Measurements from ENCODE around the gene ZBTB11. TPM values are rescaled to one million over a fixed set of nuclear protein-coding genes. Genes with fewer than 3 reads are reported as not detected.

ZBTB11 gene
- total RNA-seq = 16.9 and 18.3 TPM in 2 replicates

GRCh38 chr3:101676765-101677435 is at the start of gene ZBTB11:
Gene ZBTB11, minus strand, starts transcription at chr3:101677132. Its CDS starts 218 bp downstream, at chr3:101676914.
- Histone ChIP-seq H3K27me3 (ENCODE audit: control insufficient read depth, insufficient read depth, low read length) (no peaks in the 10 kb centered on the region), H3K4me3 (ENCODE audit: low read depth, low read length) (peak within 1 kb of the TSS; percentile 96), H3K36me3 (ENCODE audit: control insufficient read depth, insufficient read depth, low read length) (peaks cover 1% of the 10 kb centered on the region)
- peak; percentile 75 for TF ChIP-seq CTCF (IDR thresholded peaks at IDR 0.05; ENCODE audit: insufficient read depth, low read length, poor library complexity, severe bottlenecking)
- peak; percentile 99 for DNase-seq (ENCODE audit: low read depth)

GRCh38 chr3:101725890-101726275 is 49.0 kb upstream of the ZBTB11 start:
- no peak for TF ChIP-seq CTCF (IDR thresholded peaks at IDR 0.05; ENCODE audit: insufficient read depth, low read length, poor library complexity, severe bottlenecking)
- H3K27me3 ChIP-seq (ENCODE audit: control insufficient read depth, insufficient read depth, low read length) = no peaks in the 10 kb centered on the region
- H3K36me3 ChIP-seq (ENCODE audit: control insufficient read depth, insufficient read depth, low read length) = no peaks in the 10 kb centered on the region
- no peak for DNase-seq (ENCODE audit: low read depth)
- H3K4me3 ChIP-seq (ENCODE audit: low read depth, low read length) = peak overlapping the region; percentile 91

GRCh38 chr3:101725194-101725889 is 48.4 kb upstream of the ZBTB11 start:
- Histone ChIP-seq H3K27me3 (ENCODE audit: control insufficient read depth, insufficient read depth, low read length) (no peaks in the 10 kb centered on the region), H3K36me3 (ENCODE audit: control insufficient read depth, insufficient read depth, low read length) (no peaks in the 10 kb centered on the region), H3K4me3 (ENCODE audit: low read depth, low read length) (peak overlapping the region; percentile 91)
- no peak for DNase-seq (ENCODE audit: low read depth)
- TF ChIP-seq CTCF (IDR thresholded peaks at IDR 0.05; ENCODE audit: insufficient read depth, low read length, poor library complexity, severe bottlenecking) = no peak

GRCh38 chr3:101724329-101725193 is 47.6 kb upstream of the ZBTB11 start, which contains the start of gene CEP97:
Gene CEP97, plus strand, starts transcription at chr3:101724614. Its CDS starts 63 bp downstream, at chr3:101724677.
- DNase-seq (ENCODE audit: low read depth) = peak; percentile 79
- TF ChIP-seq CTCF (IDR thresholded peaks at IDR 0.05; ENCODE audit: insufficient read depth, low read length, poor library complexity, severe bottlenecking) = no peak
- Histone ChIP-seq H3K36me3 (ENCODE audit: control insufficient read depth, insufficient read depth, low read length) (no peaks in the 10 kb centered on the region), H3K27me3 (ENCODE audit: control insufficient read depth, insufficient read depth, low read length) (no peaks in the 10 kb centered on the region), H3K4me3 (ENCODE audit: low read depth, low read length) (peak within 1 kb of the TSS; percentile 91)

GRCh38 chr3:101722394-101723173 is 45.7 kb upstream of the ZBTB11 start:
- Histone ChIP-seq H3K4me3 (ENCODE audit: low read depth, low read length) (no peak overlapping the region), H3K36me3 (ENCODE audit: control insufficient read depth, insufficient read depth, low read length) (no peaks in the 10 kb centered on the region), H3K27me3 (ENCODE audit: control insufficient read depth, insufficient read depth, low read length) (no peaks in the 10 kb centered on the region)
- DNase-seq (ENCODE audit: low read depth) = no peak
- no peak for TF ChIP-seq CTCF (IDR thresholded peaks at IDR 0.05; ENCODE audit: insufficient read depth, low read length, poor library complexity, severe bottlenecking)

Data from kidney epithelial cell (primary cell).